HG03103 (cell line): Measurements from ENCODE around the gene VPS33B.

Source experiments
- ATAC-seq: cut with Tn5 transposase; IDR thresholded peaks from one replicate; pipeline ENCODE4 v1.9.1; 2021; ENCODE audit warnings: low read depth; ENCODE audit not compliant: unreplicated experiment

Gene VPS33B

GRCh38 chr15:90986790-90987507 lies 35.4 kb downstream of the VPS33B start:
- ATAC-seq = peak; percentile 64

- ATAC-seq = peak; percentile 34
Observed at GRCh38 chr15:90982135-90982534, 40.3 kb downstream of the VPS33B start.

GRCh38 chr15:90981681-90982080 lies 40.7 kb downstream of the VPS33B start:
- peak; percentile 76 for ATAC-seq

GRCh38 chr15:90979582-90979981 lies 42.8 kb downstream of the VPS33B start:
- no peak for ATAC-seq

- no peak for ATAC-seq
Observed at GRCh38 chr15:90974216-90974615, 48.2 kb downstream of the VPS33B start.

GRCh38 chr15:90972133-90972532 lies 50.3 kb downstream of the VPS33B start:
- no peak for ATAC-seq

GRCh38 chr15:90970274-90970673 lies 52.1 kb downstream of the VPS33B start:
- no peak for ATAC-seq

GRCh38 chr15:90968434-90968833 lies 54.0 kb downstream of the VPS33B start:
- no peak for ATAC-seq

GRCh38 chr15:90967206-90967605 lies 55.2 kb downstream of the VPS33B start:
- ATAC-seq = no peak

GRCh38 chr15:90966262-90966661 lies 56.1 kb downstream of the VPS33B start:
- no peak for ATAC-seq

- no peak for ATAC-seq
Observed at GRCh38 chr15:90962021-90962420, 60.4 kb downstream of the VPS33B start.

GRCh38 chr15:90960298-90961091 lies 61.9 kb downstream of the VPS33B start:
- no peak for ATAC-seq

- ATAC-seq = no peak
Observed at GRCh38 chr15:90959894-90960293, 62.5 kb downstream of the VPS33B start.

- ATAC-seq = no peak
Observed at GRCh38 chr15:90959028-90959595, 63.3 kb downstream of the VPS33B start.

GRCh38 chr15:90957791-90958190 lies 64.6 kb downstream of the VPS33B start:
- no peak for ATAC-seq

- no peak for ATAC-seq
Observed at GRCh38 chr15:90957031-90957790, 65.2 kb downstream of the VPS33B start.

- ATAC-seq = no peak
Observed at GRCh38 chr15:90956274-90957030, 65.9 kb downstream of the VPS33B start.

GRCh38 chr15:90955624-90956273 lies 66.6 kb downstream of the VPS33B start:
- no peak for ATAC-seq

GRCh38 chr15:90954712-90955623 lies 67.4 kb downstream of the VPS33B start, which contains the start of gene RCCD1:
Gene RCCD1 (plus strand): TSS chr15:90954884. CDS start chr15:90956735, 1,851 bp downstream.
- ATAC-seq = peak; percentile 92
